ENCODE data around the gene CAST.

CAST gene

GRCh38 chr5:96655085-96655484 lies 7.1 kb upstream of the CAST start:
- no peak for TF ChIP-seq CTCF (IDR thresholded peaks at IDR 0.05)

GRCh38 chr5:96655506-96655905 lies 6.7 kb upstream of the CAST start:
- no peak for TF ChIP-seq CTCF (IDR thresholded peaks at IDR 0.05)

GRCh38 chr5:96657068-96657467 lies 5.1 kb upstream of the CAST start:
- no peak for TF ChIP-seq CTCF (IDR thresholded peaks at IDR 0.05)

- TF ChIP-seq CTCF (IDR thresholded peaks at IDR 0.05): no peak
Measured at GRCh38 chr5:96658272-96658671, 3.9 kb upstream of the CAST start.

GRCh38 chr5:96659170-96659569 lies 3.0 kb upstream of the CAST start:
- no peak for TF ChIP-seq CTCF (IDR thresholded peaks at IDR 0.05)

- TF ChIP-seq CTCF (IDR thresholded peaks at IDR 0.05): no peak
Measured at GRCh38 chr5:96660971-96661854, 963 bp upstream of the CAST start.

- TF ChIP-seq CTCF (IDR thresholded peaks at IDR 0.05): no peak
Measured at GRCh38 chr5:96662725-96663518, 746 bp downstream of the CAST start.

All from LNCAP (cell line).